Mucosa of rectum (tissue), 2 donors: ENCODE results near the gene EHF.

Experiments used
- H3K27ac ChIP-seq, 2 donors: one replicate each; pipeline ENCODE4 v1.7.0; 2013; ENCODE audit warnings: inconsistent platforms in 2 of 2, low read depth in 2 of 2, low read length in 2 of 2
- H3K27me3 ChIP-seq, 2 donors: one replicate each; pipeline ENCODE4 v1.7.0; 2013; ENCODE audit warnings: low read length in 2 of 2; ENCODE audit not compliant: control insufficient read depth in 2 of 2, insufficient read depth in 2 of 2
- H3K36me3 ChIP-seq, 2 donors: one replicate each; pipeline ENCODE4 v1.7.0; 2013; ENCODE audit warnings: low read length in 2 of 2; ENCODE audit not compliant: control insufficient read depth in 2 of 2, insufficient read depth in 2 of 2
- H3K4me1 ChIP-seq, 2 donors: one replicate each; pipeline ENCODE4 v1.7.0; 2013; ENCODE audit warnings: low read length in 2 of 2, mild to moderate bottlenecking in 1 of 2; ENCODE audit not compliant: control insufficient read depth in 2 of 2, insufficient read depth in 2 of 2
- H3K4me3 ChIP-seq, 2 donors: one replicate each; pipeline ENCODE4 v1.7.0; 2013; ENCODE audit warnings: low read length in 2 of 2
- H3K9ac ChIP-seq, 2 donors: one replicate each; pipeline ENCODE4 v1.7.0; 2013; ENCODE audit warnings: low read length in 2 of 2, low read depth in 1 of 2, mild to moderate bottlenecking in 1 of 2
- H3K9me3 ChIP-seq, 2 donors: one replicate each; pipeline ENCODE4 v1.7.0; 2013; ENCODE audit warnings: low read length in 2 of 2; ENCODE audit not compliant: control insufficient read depth in 2 of 2
- donor health status: healthy.
- donor health status: Normal muscosa, but diverticular disease.

EHF gene

GRCh38 chr11:34632105-34632791 lies 11.4 kb downstream of the EHF start:
- H3K4me3 ChIP-seq: peak overlapping the region in 1 of 2 donors; percentile 50

DNA sequence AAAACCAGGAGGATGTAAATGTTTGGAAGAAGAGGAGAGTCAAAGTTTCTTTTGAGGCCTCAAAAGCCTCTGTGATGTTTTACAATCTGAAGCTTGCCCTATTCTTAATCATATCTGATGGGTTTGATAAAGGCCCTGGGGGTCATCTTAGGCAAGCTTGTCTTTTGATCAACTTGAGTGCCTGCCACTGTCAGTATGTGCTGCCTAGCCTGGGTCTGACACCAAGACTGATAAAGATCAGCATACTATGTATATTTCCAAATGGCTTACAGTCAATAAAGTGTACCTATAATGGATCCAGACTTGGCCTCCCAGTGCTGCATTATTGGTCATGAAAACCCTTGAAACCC lies 12.7 kb downstream of the EHF start:
- no peak overlapping the region for H3K4me3 ChIP-seq
- peak overlapping the region; percentile 24 to 55 for H3K9ac ChIP-seq
- H3K36me3 ChIP-seq: peaks cover 0 to 5% of the 10 kb centered on the region in 2 donors
- no peaks in the 10 kb centered on the region for H3K27me3 ChIP-seq
- H3K9me3 ChIP-seq: no peaks in the 10 kb centered on the region
- peaks cover 56 to 92% of the 10 kb centered on the region in 2 donors for H3K4me1 ChIP-seq
- peak overlapping the region; percentile 67 to 79 for H3K27ac ChIP-seq

More at GRCh38 chr11:34632105-34632791, 11.4 kb downstream of the EHF start:
- Histone ChIP-seq H3K4me1 (peaks cover 46 to 90% of the 10 kb centered on the region in 2 donors), H3K36me3 (peaks cover 0 to 6% of the 10 kb centered on the region in 2 donors), H3K9me3 (no peaks in the 10 kb centered on the region), H3K27me3 (no peaks in the 10 kb centered on the region), H3K9ac (peak overlapping the region in 1 of 2 donors; percentile 46), H3K27ac (peak overlapping the region; percentile 67 to 79)

DNA sequence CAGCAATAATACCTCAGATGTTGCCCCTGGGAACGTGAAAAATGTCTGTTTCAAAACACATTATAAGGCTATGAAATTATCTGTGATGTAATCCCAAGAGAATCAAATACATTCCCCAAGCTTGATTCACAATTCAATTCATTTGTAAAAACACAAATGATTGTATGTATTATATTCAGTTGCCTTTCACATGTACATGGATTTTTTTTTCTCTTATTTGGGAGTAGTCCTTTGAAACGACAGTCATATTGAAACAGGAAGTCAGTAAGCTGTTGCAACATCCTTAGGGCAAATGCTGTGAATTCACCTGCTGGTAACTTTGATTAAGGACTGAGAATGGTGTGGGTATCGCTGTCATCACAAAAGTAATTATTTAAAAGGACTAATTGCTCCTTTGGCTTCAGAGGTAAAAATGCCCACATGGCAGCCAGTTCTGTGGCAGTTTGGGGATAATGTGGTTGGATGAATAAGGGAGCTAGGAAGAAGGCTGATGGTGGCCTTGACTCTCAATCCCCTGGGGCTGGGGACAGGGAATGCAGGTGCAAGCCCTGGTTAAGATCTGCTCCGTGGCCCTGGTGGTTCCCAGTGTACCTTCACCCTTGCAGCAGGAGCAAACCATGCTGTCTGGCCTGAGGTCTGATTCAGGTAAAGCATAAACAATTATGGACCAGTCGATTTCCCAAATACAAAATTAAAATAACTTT lies 13.2 kb downstream of the EHF start:
- Histone ChIP-seq H3K36me3 (no peaks in the 10 kb centered on the region), H3K27me3 (no peaks in the 10 kb centered on the region), H3K4me1 (peaks cover 58 to 91% of the 10 kb centered on the region in 2 donors), H3K27ac (peak overlapping the region; percentile 74 to 79), H3K9ac (peak overlapping the region; percentile 24 to 55), H3K9me3 (no peaks in the 10 kb centered on the region), H3K4me3 (peak overlapping the region; percentile 26 to 28)

DNA sequence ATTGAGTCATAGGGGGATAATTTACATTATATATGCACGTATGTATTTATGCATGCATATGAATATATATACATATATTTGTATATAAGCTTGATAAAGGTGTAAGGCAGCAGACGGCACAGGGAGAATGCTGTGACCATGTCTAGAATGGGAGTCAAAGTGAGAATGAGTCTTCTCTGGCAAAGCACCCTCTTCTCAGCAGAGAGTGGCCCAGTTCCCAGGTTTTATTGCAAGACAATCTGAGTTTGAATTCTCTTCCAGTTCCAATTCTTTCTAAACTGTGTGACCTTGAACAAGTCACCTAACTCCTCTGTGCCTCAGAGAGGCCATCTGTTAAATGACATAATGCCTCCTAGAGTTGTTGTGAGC lies 13.8 kb downstream of the EHF start:
- no peaks in the 10 kb centered on the region for H3K36me3 ChIP-seq
- H3K4me3 ChIP-seq: peak overlapping the region; percentile 26 to 28
- H3K27me3 ChIP-seq: no peaks in the 10 kb centered on the region
- H3K27ac ChIP-seq: peak overlapping the region; percentile 74 to 79
- H3K9me3 ChIP-seq: no peaks in the 10 kb centered on the region
- peaks cover 63 to 90% of the 10 kb centered on the region in 2 donors for H3K4me1 ChIP-seq
- peak overlapping the region in 1 of 2 donors; percentile 55 for H3K9ac ChIP-seq

DNA sequence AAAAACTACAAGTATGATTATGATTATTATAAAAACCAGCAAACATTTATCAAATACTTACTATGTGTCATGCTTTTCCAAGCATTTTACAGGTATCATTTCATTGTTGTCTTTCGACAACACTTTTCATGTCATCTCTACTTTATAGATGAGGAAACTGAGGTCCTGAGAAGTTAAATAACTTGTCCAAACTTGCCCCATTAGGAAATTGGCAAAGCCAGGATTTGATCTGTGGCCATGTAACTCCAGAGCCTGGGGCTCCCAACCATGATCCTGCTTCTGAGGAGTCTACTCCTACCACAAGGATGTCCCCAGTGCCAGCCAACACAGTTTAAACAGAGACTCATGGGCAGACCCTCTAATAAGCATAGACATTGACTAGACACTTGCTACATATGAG lies 15.2 kb downstream of the EHF start:
- no peak overlapping the region for H3K4me3 ChIP-seq
- H3K9me3 ChIP-seq: no peaks in the 10 kb centered on the region
- H3K9ac ChIP-seq: peak overlapping the region in 1 of 2 donors; percentile 21
- no peaks in the 10 kb centered on the region for H3K36me3 ChIP-seq
- H3K27ac ChIP-seq: peak overlapping the region; percentile 66 to 70
- peaks cover 73 to 93% of the 10 kb centered on the region in 2 donors for H3K4me1 ChIP-seq
- no peaks in the 10 kb centered on the region for H3K27me3 ChIP-seq

GRCh38 chr11:34637303-34637702 lies 16.4 kb downstream of the EHF start:
- peak overlapping the region in 1 of 2 donors; percentile 61 for H3K9ac ChIP-seq
- peak overlapping the region in 1 of 2 donors; percentile 8 for H3K4me3 ChIP-seq
- peaks cover 66 to 84% of the 10 kb centered on the region in 2 donors for H3K4me1 ChIP-seq
- H3K9me3 ChIP-seq: no peaks in the 10 kb centered on the region
- H3K27ac ChIP-seq: peak overlapping the region; percentile 91 to 94
- no peaks in the 10 kb centered on the region for H3K36me3 ChIP-seq
- no peaks in the 10 kb centered on the region for H3K27me3 ChIP-seq

DNA sequence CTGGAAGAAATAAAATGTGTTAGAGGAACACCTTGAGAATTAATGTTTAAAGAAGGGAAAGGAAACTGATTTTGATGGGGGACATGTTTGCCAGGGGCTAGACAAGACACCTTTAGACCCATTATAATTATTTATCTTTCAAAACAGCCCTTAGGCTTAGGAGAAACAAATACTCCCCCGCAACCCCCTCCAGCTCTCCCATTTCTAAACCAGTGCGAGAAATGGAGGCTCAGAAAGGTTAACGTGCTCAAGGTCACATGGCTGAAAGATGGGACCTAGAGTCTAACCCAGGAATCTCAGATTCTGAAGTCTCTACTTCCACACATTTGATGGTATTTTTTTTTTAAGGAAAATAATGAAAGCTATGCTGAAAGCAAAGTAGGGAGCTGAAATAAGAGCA lies 18.0 kb downstream of the EHF start:
- Histone ChIP-seq H3K9me3 (no peaks in the 10 kb centered on the region), H3K4me1 (peaks cover 61 to 81% of the 10 kb centered on the region in 2 donors), H3K27ac (peak overlapping the region; percentile 91 to 94), H3K27me3 (no peaks in the 10 kb centered on the region), H3K9ac (peak overlapping the region; percentile 17 to 66), H3K4me3 (no peak overlapping the region), H3K36me3 (no peaks in the 10 kb centered on the region)

GRCh38 chr11:34639545-34639944 lies 18.7 kb downstream of the EHF start:
- Histone ChIP-seq H3K27me3 (no peaks in the 10 kb centered on the region), H3K4me1 (peaks cover 55 to 75% of the 10 kb centered on the region in 2 donors), H3K36me3 (peaks cover 2 to 3% of the 10 kb centered on the region in 2 donors), H3K9ac (peak overlapping the region; percentile 56 to 66), H3K4me3 (peak overlapping the region; percentile 5 to 52), H3K9me3 (no peaks in the 10 kb centered on the region), H3K27ac (peak overlapping the region; percentile 91 to 94)

DNA sequence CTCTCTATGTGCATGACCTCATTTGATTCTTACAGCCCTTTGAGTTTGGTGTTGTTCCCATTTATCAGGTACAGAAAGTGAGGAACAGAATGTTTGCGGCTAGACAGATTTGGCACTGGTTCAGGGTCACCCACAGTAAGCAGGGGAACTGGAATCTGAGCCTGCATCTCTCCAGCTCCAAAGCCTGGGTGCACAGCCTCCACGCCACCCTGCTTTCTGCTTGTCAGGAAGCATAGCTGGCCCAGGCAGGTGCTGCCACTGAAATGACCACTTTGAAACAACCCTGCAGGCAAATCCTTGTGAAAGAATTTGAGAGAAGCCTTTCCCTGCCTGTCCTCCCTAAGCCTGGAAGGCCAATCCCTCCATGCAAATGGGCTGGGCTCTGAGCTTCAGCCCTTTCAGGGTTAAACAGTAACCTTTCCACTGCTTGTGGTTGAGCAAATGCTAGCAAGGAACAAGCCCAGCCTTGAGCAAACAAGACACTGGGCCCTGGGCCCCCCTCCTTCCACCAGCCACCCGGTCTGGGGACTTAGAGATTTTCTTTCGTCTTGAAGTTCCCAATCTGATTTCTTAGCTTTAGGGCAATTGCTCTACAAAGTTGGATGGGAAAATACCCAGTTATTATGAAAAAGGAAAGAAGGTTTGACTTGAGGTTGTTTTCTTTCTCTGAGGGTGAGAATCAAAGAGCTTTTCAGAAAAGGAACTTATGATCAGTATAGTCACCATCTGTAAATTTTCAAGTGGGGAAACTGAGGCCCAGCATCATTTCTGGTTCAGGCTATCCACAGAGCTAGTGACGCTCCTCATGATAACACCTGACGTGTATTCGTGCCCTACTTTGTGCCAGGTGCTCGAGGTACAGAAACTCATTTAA lies 19.4 kb downstream of the EHF start:
- Histone ChIP-seq H3K36me3 (peaks cover 9% of the 10 kb centered on the region in 2 donors), H3K9ac (peak overlapping the region; percentile 66 to 70), H3K4me1 (peaks cover 50 to 73% of the 10 kb centered on the region in 2 donors), H3K27ac (peak overlapping the region; percentile 91 to 94), H3K9me3 (no peaks in the 10 kb centered on the region), H3K4me3 (peak overlapping the region; percentile 52 to 58), H3K27me3 (no peaks in the 10 kb centered on the region)
